Measurements from ENCODE around the gene POU2AF1. TPM values are rescaled to one million over a fixed set of nuclear protein-coding genes. Genes with fewer than 3 reads are reported as not detected.

Gene POU2AF1
- total and polyA plus RNA-seq, 2 donors from 2014 or later, result 0.95 to 18.5 TPM

GRCh38 chr11:111309215-111309915, 69.7 kb downstream of the POU2AF1 start:
- Histone ChIP-seq H3K27me3 (ENCODE audit: control insufficient read depth, insufficient read depth, low read length) (no peaks in the 10 kb centered on the region), H3K9ac (ENCODE audit: low read length in 3 of 3) (no peak overlapping the region), H3K27ac (ENCODE audit: low read depth in 2 of 2, low read length in 2 of 2) (no peak overlapping the region), H3K4me3 (ENCODE audit: low read length in 3 of 3) (no peak overlapping the region), H3K36me3 (ENCODE audit: control insufficient read depth in 2 of 3, insufficient read depth in 3 of 3, low read length in 3 of 3) (no peaks in the 10 kb centered on the region), H3K4me1 (ENCODE audit: control insufficient read depth in 2 of 3, insufficient read depth in 2 of 3, low read depth in 1 of 3, low read length in 3 of 3) (no peaks in the 10 kb centered on the region), H3K9me3 (ENCODE audit: control insufficient read depth in 2 of 3, insufficient read depth in 1 of 3, low read length in 3 of 3) (no peaks in the 10 kb centered on the region)
- FAIRE-seq (no peak), DNase-seq (no peak)
- intact Hi-C loops (cut with DNase I), result loop anchor here (10.0 kb wide), 1 partner anchor 1175 kb away; no protein-coding TSS in a partner anchor
- TF ChIP-seq, protein P1, sequence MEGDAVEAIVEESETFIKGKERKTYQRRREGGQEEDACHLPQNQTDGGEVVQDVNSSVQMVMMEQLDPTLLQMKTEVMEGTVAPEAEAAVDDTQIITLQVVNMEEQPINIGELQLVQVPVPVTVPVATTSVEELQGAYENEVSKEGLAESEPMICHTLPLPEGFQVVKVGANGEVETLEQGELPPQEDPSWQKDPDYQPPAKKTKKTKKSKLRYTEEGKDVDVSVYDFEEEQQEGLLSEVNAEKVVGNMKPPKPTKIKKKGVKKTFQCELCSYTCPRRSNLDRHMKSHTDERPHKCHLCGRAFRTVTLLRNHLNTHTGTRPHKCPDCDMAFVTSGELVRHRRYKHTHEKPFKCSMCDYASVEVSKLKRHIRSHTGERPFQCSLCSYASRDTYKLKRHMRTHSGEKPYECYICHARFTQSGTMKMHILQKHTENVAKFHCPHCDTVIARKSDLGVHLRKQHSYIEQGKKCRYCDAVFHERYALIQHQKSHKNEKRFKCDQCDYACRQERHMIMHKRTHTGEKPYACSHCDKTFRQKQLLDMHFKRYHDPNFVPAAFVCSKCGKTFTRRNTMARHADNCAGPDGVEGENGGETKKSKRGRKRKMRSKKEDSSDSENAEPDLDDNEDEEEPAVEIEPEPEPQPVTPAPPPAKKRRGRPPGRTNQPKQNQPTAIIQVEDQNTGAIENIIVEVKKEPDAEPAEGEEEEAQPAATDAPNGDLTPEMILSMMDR (IDR thresholded peaks at IDR 0.05; ENCODE audit: borderline replicate concordance, extremely low read depth, insufficient read depth), result no peak

DNA sequence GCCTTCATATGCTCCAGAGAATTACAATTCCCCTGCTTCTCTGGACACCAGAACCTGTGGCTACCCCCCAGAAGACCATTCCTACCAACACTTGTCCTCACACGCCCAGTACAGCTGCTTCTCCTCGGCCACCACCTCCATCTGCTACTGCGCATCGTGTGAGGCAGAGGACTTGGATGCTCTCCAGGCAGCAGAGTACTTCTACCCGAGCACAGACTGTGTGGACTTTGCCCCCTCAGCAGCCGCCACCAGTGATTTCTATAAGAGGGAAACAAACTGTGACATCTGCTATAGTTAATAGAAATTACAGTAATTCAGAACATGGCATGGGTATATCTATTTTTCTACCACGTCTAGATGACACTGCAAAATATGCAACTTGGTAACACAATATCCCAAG, 70.9 kb downstream of the POU2AF1 start:
- FAIRE-seq (no peak), DNase-seq (no peak)

DNA sequence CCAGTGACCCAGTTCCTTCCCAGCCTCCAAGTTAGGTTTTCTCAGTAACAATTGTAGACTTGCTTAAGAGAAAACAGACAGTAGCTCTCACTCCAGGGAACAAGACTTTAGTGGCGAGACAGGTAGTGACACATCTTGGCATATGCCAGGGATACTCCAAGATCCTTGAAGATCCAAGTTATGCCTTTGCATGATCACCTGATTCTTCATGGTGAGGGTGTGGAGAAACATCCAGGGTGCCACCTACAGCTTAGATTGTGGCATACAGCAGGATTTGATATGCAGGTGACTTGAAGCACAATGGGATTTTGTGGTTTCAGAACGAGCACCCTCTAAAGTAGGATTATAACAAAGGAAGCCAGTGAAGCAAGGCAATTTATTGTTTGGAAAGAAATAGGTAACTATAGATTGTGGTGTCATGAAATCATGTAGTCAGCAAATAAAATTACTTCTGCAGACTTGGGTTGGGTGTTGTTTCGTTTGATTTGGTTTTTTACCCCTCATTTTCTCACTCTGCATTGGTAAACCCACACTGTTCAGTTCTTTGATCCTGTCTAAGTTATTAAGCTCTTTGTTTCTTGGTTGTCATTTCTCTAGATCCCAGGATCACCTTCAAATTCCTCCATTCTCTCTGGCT, 71.5 kb downstream of the POU2AF1 start:
- Histone ChIP-seq H3K4me3 (ENCODE audit: low read length in 3 of 3) (no peak overlapping the region), H3K36me3 (ENCODE audit: control insufficient read depth in 2 of 3, insufficient read depth in 3 of 3, low read length in 3 of 3) (no peaks in the 10 kb centered on the region), H3K4me1 (ENCODE audit: control insufficient read depth in 2 of 3, insufficient read depth in 2 of 3, low read depth in 1 of 3, low read length in 3 of 3) (no peaks in the 10 kb centered on the region), H3K9me3 (ENCODE audit: control insufficient read depth in 2 of 3, insufficient read depth in 1 of 3, low read length in 3 of 3) (no peaks in the 10 kb centered on the region), H3K9ac (ENCODE audit: low read length in 3 of 3) (no peak overlapping the region), H3K27me3 (ENCODE audit: control insufficient read depth, insufficient read depth, low read length) (no peaks in the 10 kb centered on the region), H3K27ac (ENCODE audit: low read depth in 2 of 2, low read length in 2 of 2) (no peak overlapping the region)
- TF ChIP-seq, protein P1 (IDR thresholded peaks at IDR 0.05; ENCODE audit: borderline replicate concordance, extremely low read depth, insufficient read depth), result no peak
- intact Hi-C loops (cut with DNase I), result loop anchor here (10.0 kb wide), 1 partner anchor 1173 kb away; no protein-coding TSS in a partner anchor
- no peak for DNase-seq
- no peak for FAIRE-seq

More for the DNA sequence above, 70.9 kb downstream of the POU2AF1 start:
- Histone ChIP-seq H3K9ac (ENCODE audit: low read length in 3 of 3) (no peak overlapping the region), H3K36me3 (ENCODE audit: control insufficient read depth in 2 of 3, insufficient read depth in 3 of 3, low read length in 3 of 3) (no peaks in the 10 kb centered on the region), H3K27ac (ENCODE audit: low read depth in 2 of 2, low read length in 2 of 2) (no peak overlapping the region), H3K4me1 (ENCODE audit: control insufficient read depth in 2 of 3, insufficient read depth in 2 of 3, low read depth in 1 of 3, low read length in 3 of 3) (no peaks in the 10 kb centered on the region), H3K4me3 (ENCODE audit: low read length in 3 of 3) (no peak overlapping the region), H3K9me3 (ENCODE audit: control insufficient read depth in 2 of 3, insufficient read depth in 1 of 3, low read length in 3 of 3) (no peaks in the 10 kb centered on the region), H3K27me3 (ENCODE audit: control insufficient read depth, insufficient read depth, low read length) (no peaks in the 10 kb centered on the region)
- TF ChIP-seq, protein P1 (IDR thresholded peaks at IDR 0.05; ENCODE audit: borderline replicate concordance, extremely low read depth, insufficient read depth), result no peak
- intact Hi-C loops (cut with DNase I), result loop anchor here (10.0 kb wide), 1 partner anchor 1173 kb away; no protein-coding TSS in a partner anchor

All from kidney (tissue), 14 donors.